RPMI8226 (cell line): ENCODE measurements around the gene STX2.
"Not testable (repeated sequence)": the region's sequence is repeated elsewhere in the genome, so short reads cannot be mapped to it uniquely, and the experiment has no call there.

Experiments
- DNase-seq: peaks from one replicate; pipeline ENCODE4 v3.0.0-alpha.2; 2015

STX2 gene

GRCh38 chr12:130761537-130762318 lies 77.3 kb downstream of the STX2 start:
- DNase-seq, result peak; percentile 68

GRCh38 chr12:130754234-130754901 lies 84.7 kb downstream of the STX2 start:
- DNase-seq, result no peak

GRCh38 chr12:130752692-130753230 lies 86.3 kb downstream of the STX2 start:
- peak; percentile 16 for DNase-seq

GRCh38 chr12:130752037-130752436 lies 87.0 kb downstream of the STX2 start:
- not testable (repeated sequence) for DNase-seq

- no peak for DNase-seq
Observed at GRCh38 chr12:130748786-130749185, 90.3 kb downstream of the STX2 start.

GRCh38 chr12:130747867-130748740 lies 90.9 kb downstream of the STX2 start:
- DNase-seq, result peak; percentile 82

GRCh38 chr12:130746546-130746945 lies 92.5 kb downstream of the STX2 start:
- no peak for DNase-seq

- DNase-seq, result no peak
Observed at GRCh38 chr12:130745921-130746320, 93.1 kb downstream of the STX2 start.

GRCh38 chr12:130744274-130744673 lies 94.8 kb downstream of the STX2 start:
- no peak for DNase-seq

GRCh38 chr12:130743606-130744005 lies 95.4 kb downstream of the STX2 start:
- no peak for DNase-seq

GRCh38 chr12:130743176-130743575 lies 95.9 kb downstream of the STX2 start:
- no peak for DNase-seq

GRCh38 chr12:130742716-130743115 lies 96.3 kb downstream of the STX2 start:
- no peak for DNase-seq

- no peak for DNase-seq
Observed at GRCh38 chr12:130742112-130742511, 96.9 kb downstream of the STX2 start.
